Measurements from ENCODE around the gene HMHB1. TPM values are rescaled to one million over a fixed set of nuclear protein-coding genes. Genes with fewer than 3 reads are reported as not detected.

Gene HMHB1
- total RNA-seq (2014; rRNA removed; shearing (Covaris generic)) (not detected in 2 replicates), polyA plus RNA-seq (2016; fragmentation: Nextera tagmentation; extraction: Ambion mirVana) (not detected in 2 replicates)

GRCh38 chr5:143812085-143812705 is at the start of gene HMHB1:
Gene HMHB1 (plus strand): TSS chr5:143812161.
- no peaks in the 10 kb centered on the region for H3K36me3 ChIP-seq (ENCODE audit: low read depth)
- H3K9me3 ChIP-seq (ENCODE audit: low read depth) = no peaks in the 10 kb centered on the region
- H3K9ac ChIP-seq = no peak within 1 kb of the TSS
- TF ChIP-seq EZH2phosphoT487 (IDR thresholded peaks at IDR 0.05; ENCODE audit: insufficient read depth, low read depth) (no peak), EZH2 (IDR thresholded peaks at IDR 0.05; ENCODE audit: insufficient read depth, poor library complexity, severe bottlenecking) (no peak)
- H3F3A ChIP-seq (ENCODE audit: insufficient read depth) = no peaks in the 10 kb centered on the region
- 94 to 95% methylated on average over 15 to 16 of the region's 16 CpGs for WGBS, 2 experiments (ENCODE audit: low coverage in 1 of 2, low lambda C conversion rate in 2 of 2, missing lambda C conversion rate in 2 of 2)
- in situ Hi-C loops (cut with MboI) = no loop called here
- H3K4me1 ChIP-seq (ENCODE audit: insufficient read depth) = no peaks in the 10 kb centered on the region
- no peaks in the 10 kb centered on the region for H3K27me3 ChIP-seq (replicated peaks; ENCODE audit: insufficient read depth)
- no peak within 1 kb of the TSS for H3K4me3 ChIP-seq
- no peak within 1 kb of the TSS for H2AFZ ChIP-seq
- no peaks in the 10 kb centered on the region for H3K9me2 ChIP-seq (ENCODE audit: insufficient read depth)
- no peak within 1 kb of the TSS for H3K4me2 ChIP-seq (ENCODE audit: unreplicated experiment)
- no peak within 1 kb of the TSS for H3K27ac ChIP-seq
- H4K20me1 ChIP-seq (ENCODE audit: insufficient read depth) = no peaks in the 10 kb centered on the region
- no peak for DNase-seq
- no peaks in the 10 kb centered on the region for H3K79me2 ChIP-seq (ENCODE audit: insufficient read depth)

DNA sequence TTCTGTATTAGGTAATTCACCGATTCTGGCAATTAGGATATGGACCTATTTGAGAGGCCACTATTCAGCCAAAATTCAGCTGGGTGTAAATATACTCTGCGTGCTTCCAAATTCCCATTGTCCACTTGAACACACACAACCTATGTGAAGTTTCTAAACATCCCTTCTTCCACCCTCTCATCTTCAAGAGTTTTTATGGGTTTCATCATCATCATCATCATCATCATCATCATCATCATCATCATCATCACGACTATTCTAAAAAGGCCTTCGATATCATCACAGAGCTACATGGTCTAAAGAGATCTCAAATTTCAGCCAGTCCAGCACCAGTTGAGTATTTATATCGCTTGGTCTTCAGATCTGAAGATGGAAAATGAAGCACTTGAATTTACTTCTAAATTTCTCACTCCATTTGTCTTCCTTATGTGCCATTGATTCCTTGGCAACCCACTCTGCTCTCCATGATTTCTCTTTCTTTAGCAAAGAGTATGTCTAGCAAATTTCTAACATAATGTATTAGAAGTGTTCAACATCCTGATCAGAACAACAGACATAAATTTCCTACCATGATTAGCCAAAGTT is 49.2 kb upstream of the HMHB1 start:
- Histone ChIP-seq H2AFZ (no peak overlapping the region), H3K4me1 (ENCODE audit: insufficient read depth) (peaks cover 24% of the 10 kb centered on the region), H3K9me2 (ENCODE audit: insufficient read depth) (no peaks in the 10 kb centered on the region), H3K4me2 (ENCODE audit: unreplicated experiment) (no peak overlapping the region), H3K4me3 (no peak overlapping the region), H3K9ac (no peak overlapping the region), H3K27me3 (replicated peaks; ENCODE audit: insufficient read depth) (no peaks in the 10 kb centered on the region), H3K36me3 (ENCODE audit: low read depth) (no peaks in the 10 kb centered on the region), H3K9me3 (ENCODE audit: low read depth) (no peaks in the 10 kb centered on the region), H3F3A (ENCODE audit: insufficient read depth) (peaks cover 14% of the 10 kb centered on the region; the same call in 1 of the 2 replicates), H4K20me1 (ENCODE audit: insufficient read depth) (no peaks in the 10 kb centered on the region), H3K79me2 (ENCODE audit: insufficient read depth) (no peaks in the 10 kb centered on the region), H3K27ac (no peak overlapping the region)
- no peak for DNase-seq
- in situ Hi-C loops (cut with MboI) = no loop called here
- 92 to 95% methylated on average over 5 of the region's 5 CpGs for WGBS, 2 experiments (ENCODE audit: low coverage in 1 of 2, low lambda C conversion rate in 2 of 2, missing lambda C conversion rate in 2 of 2)
- TF ChIP-seq EZH2 (IDR thresholded peaks at IDR 0.05; ENCODE audit: insufficient read depth, poor library complexity, severe bottlenecking) (no peak), EZH2phosphoT487 (IDR thresholded peaks at IDR 0.05; ENCODE audit: insufficient read depth, low read depth) (no peak)

DNA sequence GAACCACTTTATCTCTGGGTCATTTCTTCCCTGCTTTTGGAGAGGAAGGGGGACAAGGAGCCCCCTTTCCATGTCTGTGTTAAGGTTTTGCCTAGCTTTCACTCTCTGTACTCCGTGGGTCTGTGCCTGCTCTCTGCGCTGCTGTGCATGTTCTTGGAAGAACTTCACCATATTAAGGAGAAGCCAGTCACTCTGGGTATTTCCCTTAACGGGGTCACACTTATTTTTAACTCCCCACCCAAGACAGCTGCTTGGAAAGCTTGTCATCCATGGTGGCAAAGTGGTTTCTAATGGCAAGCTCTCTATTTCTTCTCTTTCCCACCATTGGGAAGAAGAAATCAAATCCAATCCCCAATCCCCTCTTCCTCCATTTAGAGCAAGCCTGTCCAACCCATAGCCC is 44.8 kb upstream of the HMHB1 start:
- Histone ChIP-seq H3K9ac (no peak overlapping the region), H3K27me3 (replicated peaks; ENCODE audit: insufficient read depth) (no peaks in the 10 kb centered on the region), H2AFZ (no peak overlapping the region), H3K79me2 (ENCODE audit: insufficient read depth) (no peaks in the 10 kb centered on the region), H3K9me3 (ENCODE audit: low read depth) (no peaks in the 10 kb centered on the region), H3K36me3 (ENCODE audit: low read depth) (no peaks in the 10 kb centered on the region), H3K4me2 (ENCODE audit: unreplicated experiment) (no peak overlapping the region), H3K4me3 (no peak overlapping the region), H3K9me2 (ENCODE audit: insufficient read depth) (no peaks in the 10 kb centered on the region), H3F3A (ENCODE audit: insufficient read depth) (no peaks in the 10 kb centered on the region), H3K4me1 (ENCODE audit: insufficient read depth) (peaks cover 16% of the 10 kb centered on the region), H4K20me1 (ENCODE audit: insufficient read depth) (no peaks in the 10 kb centered on the region), H3K27ac (no peak overlapping the region)
- WGBS, 2 experiments (ENCODE audit: low coverage in 1 of 2, low lambda C conversion rate in 2 of 2, missing lambda C conversion rate in 2 of 2) = 80% methylated on average over 3 of the region's 3 CpGs
- DNase-seq = no peak
- TF ChIP-seq EZH2phosphoT487 (IDR thresholded peaks at IDR 0.05; ENCODE audit: insufficient read depth, low read depth) (no peak), EZH2 (IDR thresholded peaks at IDR 0.05; ENCODE audit: insufficient read depth, poor library complexity, severe bottlenecking) (no peak)
- in situ Hi-C loops (cut with MboI) = no loop called here

GRCh38 chr5:143769026-143769786 is 42.8 kb upstream of the HMHB1 start:
- H3K4me3 ChIP-seq = no peak overlapping the region
- no peak overlapping the region for H3K4me2 ChIP-seq (ENCODE audit: unreplicated experiment)
- H3K79me2 ChIP-seq (ENCODE audit: insufficient read depth) = no peaks in the 10 kb centered on the region
- 0 out of 2 replicates have a peak overlapping the region, but pooled peaks have one; percentile 0 for H2AFZ ChIP-seq
- no peaks in the 10 kb centered on the region for H3K9me2 ChIP-seq (ENCODE audit: insufficient read depth)
- no peaks in the 10 kb centered on the region for H4K20me1 ChIP-seq (ENCODE audit: insufficient read depth)
- peaks cover 25% of the 10 kb centered on the region for H3K4me1 ChIP-seq (ENCODE audit: insufficient read depth)
- no peak for TF ChIP-seq EZH2 (IDR thresholded peaks at IDR 0.05; ENCODE audit: insufficient read depth, poor library complexity, severe bottlenecking)
- TF ChIP-seq EZH2phosphoT487 (IDR thresholded peaks at IDR 0.05; ENCODE audit: insufficient read depth, low read depth) = no peak
- WGBS, 2 experiments (ENCODE audit: low coverage in 1 of 2, low lambda C conversion rate in 2 of 2, missing lambda C conversion rate in 2 of 2) = 61 to 62% methylated on average over 5 of the region's 5 CpGs
- no peaks in the 10 kb centered on the region for H3F3A ChIP-seq (ENCODE audit: insufficient read depth)
- no peak overlapping the region for H3K9ac ChIP-seq
- H3K27ac ChIP-seq = no peak overlapping the region
- no peaks in the 10 kb centered on the region for H3K36me3 ChIP-seq (ENCODE audit: low read depth)
- in situ Hi-C loops (cut with MboI) = no loop called here
- H3K27me3 ChIP-seq (replicated peaks; ENCODE audit: insufficient read depth) = no peaks in the 10 kb centered on the region
- no peak for DNase-seq
- H3K9me3 ChIP-seq (ENCODE audit: low read depth) = no peaks in the 10 kb centered on the region
